Ascending aorta (tissue), 2 donors: Measurements from ENCODE around the gene TCERG1L. TPM values are rescaled to one million over a fixed set of nuclear protein-coding genes. Genes with fewer than 3 reads are reported as not detected.

Source experiments
- DNase-seq, 2 donors: peaks; one replicate each; pipeline ENCODE4 v3.0.0-alpha.2; 2019; ENCODE audit warnings: low spot score in 2 of 2
- H3K27ac ChIP-seq, 2 donors: fragments of 200-600 bp; sonication (generic); one replicate each; pipeline ENCODE4 v1.5.1; 2016 to 2017; ENCODE audit warnings: mild to moderate bottlenecking in 1 of 2
- H3K27me3 ChIP-seq: fragments of 200-600 bp; sonication (generic); one replicate; pipeline ENCODE4 v1.5.1; 2017
- H3K36me3 ChIP-seq, 2 donors: fragments of 200-600 bp; sonication (generic); one replicate each; pipeline ENCODE4 v1.5.1; 2016
- H3K4me1 ChIP-seq, 2 donors: fragments of 200-600 bp; sonication (generic); one replicate each; pipeline ENCODE4 v1.5.1; 2016 to 2017; ENCODE audit warnings: mild to moderate bottlenecking in 1 of 2
- H3K4me3 ChIP-seq, 2 donors: fragments of 200-600 bp; sonication (generic); one replicate each; pipeline ENCODE4 v1.5.1; 2016 to 2017; ENCODE audit warnings: mild to moderate bottlenecking in 1 of 2
- H3K9me3 ChIP-seq, 2 donors: fragments of 200-600 bp; sonication (generic); one replicate each; pipeline ENCODE4 v1.5.1; 2016
- intact Hi-C: fragments of 100-400 bp; cut with DNase I; formaldehyde crosslinking; loops from one replicate; pipeline ENCODE4 v1.15.1; 2023
- total RNA-seq: library from RNA; depleted of rRNA; stranded (reverse); fragments of >200 nt; gene quantifications from one replicate; pipeline ENCODE4 v1.1.0, GENCODE V29; 2016
- TF ChIP-seq, protein P1 (sequence below), 3 experiments: fragments of 200-600 bp in 2 of 3; fragments of 450-650 bp in 1 of 3; sonication (generic) in 2 of 3; IDR thresholded peaks; one replicate each; pipeline ENCODE4 v1.5.1; 2016 to 2019; ENCODE audit warnings: antibody characterized with exemption in 3 of 3, mild to moderate bottlenecking in 1 of 3, moderate library complexity in 1 of 3

The TCERG1L gene
- total RNA-seq, 1 donor from 2014 or later, result not detected

DNA sequence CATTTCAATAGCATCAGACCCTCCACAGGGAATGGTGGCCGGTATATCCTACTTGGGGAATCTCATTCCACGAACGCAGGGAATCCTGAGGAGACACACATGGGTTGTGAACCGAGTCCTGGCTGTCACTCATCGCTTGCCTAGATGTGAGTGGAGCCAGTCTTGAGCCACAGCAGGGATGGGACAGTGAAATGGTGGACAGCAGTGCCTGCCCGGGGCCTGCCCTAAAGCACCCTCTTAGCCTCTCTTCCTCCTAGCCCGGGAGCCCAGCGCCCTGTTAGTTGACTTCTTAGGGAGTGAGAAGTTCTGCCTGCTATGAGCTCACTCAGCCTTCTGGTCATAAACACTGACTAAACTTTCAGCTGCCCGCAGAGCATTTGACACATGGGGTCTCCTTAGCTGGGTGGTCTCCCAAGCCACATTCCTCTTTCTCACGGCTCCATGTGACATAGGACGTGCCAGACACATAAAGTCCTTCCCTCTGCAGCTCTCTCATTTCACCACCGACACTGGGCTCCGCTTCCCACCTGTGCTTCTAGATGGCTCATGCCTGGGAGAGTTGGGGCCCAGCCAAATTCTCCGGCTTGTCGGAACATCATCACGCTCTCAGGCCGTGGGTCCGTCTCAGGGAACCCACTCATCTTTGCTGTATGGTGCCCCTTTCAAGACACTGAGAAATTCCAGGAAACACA lies 60.9 kb downstream of the TCERG1L start:
- TF ChIP-seq, protein P1, sequence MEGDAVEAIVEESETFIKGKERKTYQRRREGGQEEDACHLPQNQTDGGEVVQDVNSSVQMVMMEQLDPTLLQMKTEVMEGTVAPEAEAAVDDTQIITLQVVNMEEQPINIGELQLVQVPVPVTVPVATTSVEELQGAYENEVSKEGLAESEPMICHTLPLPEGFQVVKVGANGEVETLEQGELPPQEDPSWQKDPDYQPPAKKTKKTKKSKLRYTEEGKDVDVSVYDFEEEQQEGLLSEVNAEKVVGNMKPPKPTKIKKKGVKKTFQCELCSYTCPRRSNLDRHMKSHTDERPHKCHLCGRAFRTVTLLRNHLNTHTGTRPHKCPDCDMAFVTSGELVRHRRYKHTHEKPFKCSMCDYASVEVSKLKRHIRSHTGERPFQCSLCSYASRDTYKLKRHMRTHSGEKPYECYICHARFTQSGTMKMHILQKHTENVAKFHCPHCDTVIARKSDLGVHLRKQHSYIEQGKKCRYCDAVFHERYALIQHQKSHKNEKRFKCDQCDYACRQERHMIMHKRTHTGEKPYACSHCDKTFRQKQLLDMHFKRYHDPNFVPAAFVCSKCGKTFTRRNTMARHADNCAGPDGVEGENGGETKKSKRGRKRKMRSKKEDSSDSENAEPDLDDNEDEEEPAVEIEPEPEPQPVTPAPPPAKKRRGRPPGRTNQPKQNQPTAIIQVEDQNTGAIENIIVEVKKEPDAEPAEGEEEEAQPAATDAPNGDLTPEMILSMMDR (IDR thresholded peaks at IDR 0.05), result no peak
- intact Hi-C loops, result no loop called here
- no peaks in the 10 kb centered on the region for H3K36me3 ChIP-seq
- no peaks in the 10 kb centered on the region for H3K9me3 ChIP-seq
- no peak overlapping the region for H3K27ac ChIP-seq
- no peak for DNase-seq
- no peaks in the 10 kb centered on the region for H3K27me3 ChIP-seq
- no peak overlapping the region for H3K4me3 ChIP-seq
- H3K4me1 ChIP-seq, result no peaks in the 10 kb centered on the region

DNA sequence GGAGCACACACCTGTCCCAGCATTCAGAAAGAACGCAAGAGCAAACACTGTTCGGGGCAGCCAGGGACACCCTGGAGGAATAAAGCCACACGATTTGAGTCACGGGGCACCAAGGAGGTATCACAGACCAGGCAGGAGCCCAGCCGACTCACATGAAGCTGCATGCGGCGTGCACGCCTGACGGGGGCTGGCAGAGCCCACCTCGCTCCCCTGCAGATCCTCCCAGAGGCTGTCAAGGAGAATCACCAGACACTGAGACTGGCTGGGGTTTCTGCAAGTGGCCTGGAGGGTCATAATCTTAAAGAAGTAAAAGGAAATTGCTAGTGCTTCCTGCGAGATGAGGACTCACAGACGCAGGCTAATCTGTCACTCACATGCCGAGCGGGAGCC lies 61.6 kb downstream of the TCERG1L start:
- Histone ChIP-seq H3K4me1 (no peaks in the 10 kb centered on the region), H3K27me3 (no peaks in the 10 kb centered on the region), H3K27ac (no peak overlapping the region), H3K36me3 (no peaks in the 10 kb centered on the region), H3K4me3 (no peak overlapping the region), H3K9me3 (no peaks in the 10 kb centered on the region)
- TF ChIP-seq, protein P1 (IDR thresholded peaks at IDR 0.05), result no peak
- DNase-seq, result no peak
- intact Hi-C loops, result no loop called here

DNA sequence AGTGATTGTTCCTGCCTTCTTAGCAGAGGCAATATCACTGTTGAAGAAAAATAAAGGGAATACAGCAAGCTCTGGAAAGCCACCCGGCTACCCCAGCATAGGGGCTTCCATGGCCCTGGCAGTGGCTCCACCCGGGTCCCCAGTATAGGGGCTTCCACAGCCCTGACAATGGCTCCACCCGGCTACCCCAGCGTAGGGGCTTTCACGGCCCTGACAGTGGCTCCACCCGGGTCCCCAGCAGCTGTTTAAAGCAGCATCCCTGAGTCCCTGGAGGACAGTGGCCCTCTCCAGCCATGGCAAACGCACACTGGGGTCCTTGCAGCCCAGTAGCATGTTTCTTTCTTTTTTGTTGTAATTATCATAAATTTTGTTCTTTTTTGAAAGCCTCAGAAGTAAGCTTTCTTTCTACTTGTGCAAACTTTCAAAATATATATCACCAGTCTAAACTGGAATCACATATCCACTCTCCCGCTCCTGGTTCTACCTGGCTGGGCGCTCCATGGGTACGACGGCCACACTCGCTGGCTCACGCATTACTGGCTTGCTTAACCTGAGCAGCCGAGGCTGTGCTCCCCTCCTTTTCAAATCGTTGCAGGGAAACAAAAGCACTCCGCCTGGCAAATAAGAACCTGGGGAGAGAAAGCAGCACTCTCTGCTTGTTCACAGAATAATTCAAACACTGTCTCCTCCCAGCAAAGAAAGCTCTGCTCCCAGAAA lies 62.1 kb downstream of the TCERG1L start:
- TF ChIP-seq, protein P1 (IDR thresholded peaks at IDR 0.05), result no peak
- Histone ChIP-seq H3K27ac (no peak overlapping the region), H3K9me3 (no peaks in the 10 kb centered on the region), H3K4me1 (no peaks in the 10 kb centered on the region), H3K4me3 (no peak overlapping the region), H3K27me3 (no peaks in the 10 kb centered on the region), H3K36me3 (no peaks in the 10 kb centered on the region)
- no peak for DNase-seq
- intact Hi-C loops, result no loop called here

DNA sequence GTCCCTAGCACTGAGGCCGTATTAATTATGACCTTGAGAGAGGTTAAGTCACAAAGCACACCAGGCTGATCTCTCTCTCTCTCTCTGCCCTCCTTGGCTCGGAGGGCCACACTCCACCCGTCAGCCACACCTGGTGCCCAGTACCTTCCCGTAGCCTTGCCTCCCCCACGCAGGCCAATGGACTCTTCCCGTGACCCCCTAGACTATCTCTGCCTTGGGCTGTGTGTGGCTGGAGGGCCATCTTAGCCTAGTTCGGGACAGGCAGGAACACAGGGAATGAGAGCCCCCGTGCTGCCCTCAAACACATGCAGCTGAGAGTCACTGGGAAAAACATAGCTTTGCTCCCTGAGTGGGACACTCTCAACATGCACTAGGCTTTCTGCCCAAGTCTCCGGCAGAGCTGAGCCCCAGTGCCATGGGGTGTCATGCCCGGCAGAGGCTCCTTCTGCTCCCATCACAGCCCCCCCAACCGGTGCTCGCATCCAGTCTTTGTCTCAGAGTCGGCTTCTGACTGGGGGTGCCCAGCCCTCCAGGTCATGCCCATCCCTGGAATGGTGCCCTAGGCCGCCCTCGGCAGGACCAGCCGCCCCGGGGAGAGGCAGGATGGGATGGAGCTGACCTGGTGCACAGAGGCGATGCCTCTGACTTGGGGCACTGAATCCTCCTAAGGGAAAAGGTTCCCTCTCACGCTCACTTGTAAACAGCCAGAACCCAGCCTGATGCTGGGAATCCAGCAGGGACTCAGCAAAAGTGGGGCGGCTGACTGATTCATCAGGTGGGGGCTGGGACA lies 63.0 kb downstream of the TCERG1L start:
- no peaks in the 10 kb centered on the region for H3K36me3 ChIP-seq
- H3K4me3 ChIP-seq, result no peak overlapping the region
- no peak for DNase-seq
- TF ChIP-seq, protein P1 (IDR thresholded peaks at IDR 0.05), result no peak
- no peaks in the 10 kb centered on the region for H3K4me1 ChIP-seq
- H3K27ac ChIP-seq, result no peak overlapping the region
- intact Hi-C loops, result no loop called here
- H3K27me3 ChIP-seq, result no peaks in the 10 kb centered on the region
- H3K9me3 ChIP-seq, result no peaks in the 10 kb centered on the region

DNA sequence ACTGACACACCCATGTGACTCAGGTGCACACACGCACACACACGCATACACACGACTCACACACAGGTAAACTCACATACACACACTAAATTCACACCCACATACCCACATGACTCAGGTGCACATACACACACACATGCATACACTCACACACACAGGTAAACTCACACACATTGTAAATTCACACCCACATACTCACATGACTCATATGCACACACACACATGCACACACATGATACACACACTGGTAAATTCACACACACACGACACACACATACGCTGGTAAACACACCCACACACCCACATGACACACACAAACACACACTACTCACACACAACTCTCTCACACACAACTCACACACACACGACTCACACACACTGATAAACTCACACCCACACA lies 63.6 kb downstream of the TCERG1L start:
- H3K4me3 ChIP-seq, result no peak overlapping the region
- no peak overlapping the region for H3K27ac ChIP-seq
- TF ChIP-seq, protein P1 (IDR thresholded peaks at IDR 0.05), result no peak
- H3K36me3 ChIP-seq, result no peaks in the 10 kb centered on the region
- no peak for DNase-seq
- no peaks in the 10 kb centered on the region for H3K27me3 ChIP-seq
- intact Hi-C loops, result no loop called here
- no peaks in the 10 kb centered on the region for H3K9me3 ChIP-seq
- no peaks in the 10 kb centered on the region for H3K4me1 ChIP-seq
